Brain microvascular endothelial cell (primary cell): ENCODE data around the gene MYOC.
"Not testable (repeated sequence)": the region's sequence is repeated elsewhere in the genome, so short reads cannot be mapped to it uniquely, and the experiment has no call there.

ENCODE experiments used
- DNase-seq: peaks from one replicate; pipeline ENCODE4 v3.0.0-alpha.2; 2020
- H3K27ac ChIP-seq: fragments of 250-450 bp; sonication (Bioruptor Pico); 2 replicates; pipeline ENCODE4 v1.5.1; 2020; ENCODE audit warnings: mild to moderate bottlenecking, moderate library complexity
- H3K27me3 ChIP-seq: fragments of 250-450 bp; sonication (Bioruptor Pico); replicated peaks from 2 replicates; pipeline ENCODE4 v1.5.1; 2020; ENCODE audit warnings: mild to moderate bottlenecking
- H3K36me3 ChIP-seq: fragments of 250-450 bp; sonication (Bioruptor Pico); replicated peaks from 2 replicates; pipeline ENCODE4 v1.5.1; 2020; ENCODE audit warnings: mild to moderate bottlenecking
- H3K4me3 ChIP-seq: 2 replicates; pipeline ENCODE4 v1.5.1; 2011; ENCODE audit warnings: low read depth, mild to moderate bottlenecking, control low read depth, low read length, moderate library complexity
- CTCF ChIP-seq: IDR thresholded peaks from 2 replicates; pipeline ENCODE4 v1.5.1; 2011; ENCODE audit warnings: low read depth, mild to moderate bottlenecking, moderate library complexity, low read length, control low read depth, inconsistent platforms; ENCODE audit errors: missing control alignments
- in situ Hi-C: cut with HindIII; loops from 2 replicates; pipeline ENCODE4 v1.10.0; 2017; ENCODE audit warnings: low sequenced_read_pairs, low pct_ligation_motif_present

Gene MYOC

GRCh38 chr1:171606402-171606941 is 46.0 kb downstream of the MYOC start:
- in situ Hi-C loops = no loop called here
- no peaks in the 10 kb centered on the region for H3K36me3 ChIP-seq
- no peak overlapping the region for H3K27ac ChIP-seq
- no peaks in the 10 kb centered on the region for H3K27me3 ChIP-seq
- no peak for DNase-seq
- no peak overlapping the region for H3K4me3 ChIP-seq
- TF ChIP-seq CTCF = no peak

- in situ Hi-C loops, H3K27me3 ChIP-seq, DNase-seq: not testable (repeated sequence)
Measured at GRCh38 chr1:171603042-171603441, 49.4 kb downstream of the MYOC start.

GRCh38 chr1:171600862-171601261 is 51.6 kb downstream of the MYOC start:
- Histone ChIP-seq H3K4me3 (no peak overlapping the region), H3K27ac (no peak overlapping the region), H3K27me3 (no peaks in the 10 kb centered on the region), H3K36me3 (peaks cover 4% of the 10 kb centered on the region)
- no peak for DNase-seq
- TF ChIP-seq CTCF = no peak
- in situ Hi-C loops = no loop called here

More at GRCh38 chr1:171603042-171603441, 49.4 kb downstream of the MYOC start:
- H3K4me3 ChIP-seq, H3K27ac ChIP-seq, H3K36me3 ChIP-seq: not testable (repeated sequence)

- H3K36me3 ChIP-seq, H3K27me3 ChIP-seq, H3K4me3 ChIP-seq, in situ Hi-C loops, H3K27ac ChIP-seq, DNase-seq: not testable (repeated sequence)
Measured at GRCh38 chr1:171600310-171600709, 52.2 kb downstream of the MYOC start.

GRCh38 chr1:171597203-171597602 is 55.3 kb downstream of the MYOC start:
- no peak for DNase-seq
- no peak for TF ChIP-seq CTCF
- Histone ChIP-seq H3K27me3 (no peaks in the 10 kb centered on the region), H3K4me3 (no peak overlapping the region), H3K36me3 (peaks cover 15% of the 10 kb centered on the region), H3K27ac (no peak overlapping the region)
- in situ Hi-C loops = no loop called here

GRCh38 chr1:171596705-171597104 is 55.8 kb downstream of the MYOC start:
- no peak overlapping the region for H3K4me3 ChIP-seq
- H3K36me3 ChIP-seq = peaks cover 18% of the 10 kb centered on the region
- no peak overlapping the region for H3K27ac ChIP-seq
- no peak for TF ChIP-seq CTCF
- DNase-seq = no peak
- H3K27me3 ChIP-seq = no peaks in the 10 kb centered on the region
- in situ Hi-C loops = no loop called here

- H3K27me3 ChIP-seq = no peaks in the 10 kb centered on the region
- H3K27ac ChIP-seq = no peak overlapping the region
- H3K36me3 ChIP-seq = peaks cover 22% of the 10 kb centered on the region
- no peak for DNase-seq
- in situ Hi-C loops = no loop called here
- H3K4me3 ChIP-seq = no peak overlapping the region
- TF ChIP-seq CTCF = no peak
Measured at GRCh38 chr1:171596119-171596518, 56.4 kb downstream of the MYOC start.
